ENCODE results near the gene GALNT10.
"Not testable (repeated sequence)": the region's sequence is repeated elsewhere in the genome, so short reads cannot be mapped to it uniquely, and the experiment has no call there.

GALNT10 gene, protein sequence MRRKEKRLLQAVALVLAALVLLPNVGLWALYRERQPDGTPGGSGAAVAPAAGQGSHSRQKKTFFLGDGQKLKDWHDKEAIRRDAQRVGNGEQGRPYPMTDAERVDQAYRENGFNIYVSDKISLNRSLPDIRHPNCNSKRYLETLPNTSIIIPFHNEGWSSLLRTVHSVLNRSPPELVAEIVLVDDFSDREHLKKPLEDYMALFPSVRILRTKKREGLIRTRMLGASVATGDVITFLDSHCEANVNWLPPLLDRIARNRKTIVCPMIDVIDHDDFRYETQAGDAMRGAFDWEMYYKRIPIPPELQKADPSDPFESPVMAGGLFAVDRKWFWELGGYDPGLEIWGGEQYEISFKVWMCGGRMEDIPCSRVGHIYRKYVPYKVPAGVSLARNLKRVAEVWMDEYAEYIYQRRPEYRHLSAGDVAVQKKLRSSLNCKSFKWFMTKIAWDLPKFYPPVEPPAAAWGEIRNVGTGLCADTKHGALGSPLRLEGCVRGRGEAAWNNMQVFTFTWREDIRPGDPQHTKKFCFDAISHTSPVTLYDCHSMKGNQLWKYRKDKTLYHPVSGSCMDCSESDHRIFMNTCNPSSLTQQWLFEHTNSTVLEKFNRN

DNA sequence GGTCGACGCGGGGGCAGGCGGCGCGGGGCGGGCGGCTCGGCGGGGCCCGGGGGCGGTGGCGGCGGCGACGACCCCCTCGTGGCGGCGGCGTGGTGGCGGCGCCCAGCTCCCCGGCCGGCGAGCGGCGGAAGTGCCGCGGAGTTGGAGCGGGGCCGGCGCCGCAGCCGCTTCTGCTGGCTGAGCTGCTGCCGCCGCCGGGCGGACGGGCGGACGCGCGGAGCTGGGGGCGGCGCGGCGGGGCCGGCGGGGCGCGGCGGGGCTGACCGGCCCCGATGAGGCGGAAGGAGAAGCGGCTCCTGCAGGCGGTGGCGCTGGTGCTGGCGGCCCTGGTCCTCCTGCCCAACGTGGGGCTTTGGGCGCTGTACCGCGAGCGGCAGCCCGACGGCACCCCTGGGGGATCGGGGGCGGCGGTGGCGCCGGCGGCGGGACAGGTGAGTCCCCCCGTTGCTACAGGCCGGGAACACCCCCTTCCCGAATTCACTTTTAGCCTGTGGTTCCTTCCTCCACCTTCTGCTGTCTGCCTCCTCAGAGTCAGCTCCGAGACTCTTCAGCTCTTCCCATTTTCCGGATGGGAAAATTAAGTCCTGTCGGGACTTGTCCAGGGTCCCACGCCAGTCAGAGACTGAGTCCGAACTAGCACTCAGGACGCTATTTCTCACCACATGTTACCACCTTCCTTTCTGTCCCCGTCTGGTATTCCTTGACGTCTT is at the start of gene GALNT10:
GALNT10 (plus strand) TSS at position 139 of the 710 bp plus-strand sequence; CDS start at position 273, 134 bp downstream.
- no peak for DNase-seq

DNA sequence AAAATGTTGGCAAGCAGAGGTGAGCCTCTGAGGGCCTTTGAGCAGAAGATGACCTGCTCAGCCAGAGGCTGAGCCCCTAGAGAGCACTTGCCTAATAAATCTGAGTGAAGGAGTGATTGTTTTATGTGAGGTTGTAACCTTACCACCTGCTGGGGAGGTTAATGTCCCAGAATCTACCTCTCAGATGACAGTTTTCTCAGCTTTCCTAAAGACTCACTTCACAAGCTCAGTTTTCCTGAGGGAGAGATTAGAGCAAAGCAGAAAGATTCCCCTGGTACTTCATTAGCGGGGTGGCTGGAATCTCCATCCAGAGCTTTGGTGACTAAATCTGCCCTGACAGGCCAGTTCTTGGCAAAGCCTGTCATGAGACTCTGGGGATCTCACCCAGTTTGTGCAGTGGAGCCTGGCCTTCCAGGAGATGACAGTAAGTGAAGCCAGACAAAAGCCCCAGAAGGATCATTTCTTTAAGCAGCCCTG is 48.8 kb upstream of the GALNT10 start:
- DNase-seq, result no peak

DNA sequence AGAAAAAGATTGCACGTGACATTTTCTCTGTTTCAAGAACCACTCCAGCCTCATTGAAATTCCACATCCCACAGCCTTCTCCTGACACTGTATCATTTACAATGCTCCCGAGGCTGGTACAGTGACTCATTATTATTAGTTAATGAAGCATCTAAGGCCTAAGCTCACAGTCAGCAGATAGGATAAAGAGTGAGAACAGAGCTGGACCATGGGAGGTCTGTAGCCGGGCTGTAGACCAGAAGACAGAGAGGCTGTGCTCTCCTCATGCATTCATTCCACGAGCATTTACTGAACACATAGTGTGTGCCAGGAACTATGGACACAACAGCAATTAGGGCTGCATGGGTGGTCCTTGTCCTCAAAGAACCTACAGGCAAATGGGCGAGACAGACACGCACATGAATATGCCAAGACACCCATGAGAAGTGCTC is 47.3 kb upstream of the GALNT10 start:
- no peak for DNase-seq

DNA sequence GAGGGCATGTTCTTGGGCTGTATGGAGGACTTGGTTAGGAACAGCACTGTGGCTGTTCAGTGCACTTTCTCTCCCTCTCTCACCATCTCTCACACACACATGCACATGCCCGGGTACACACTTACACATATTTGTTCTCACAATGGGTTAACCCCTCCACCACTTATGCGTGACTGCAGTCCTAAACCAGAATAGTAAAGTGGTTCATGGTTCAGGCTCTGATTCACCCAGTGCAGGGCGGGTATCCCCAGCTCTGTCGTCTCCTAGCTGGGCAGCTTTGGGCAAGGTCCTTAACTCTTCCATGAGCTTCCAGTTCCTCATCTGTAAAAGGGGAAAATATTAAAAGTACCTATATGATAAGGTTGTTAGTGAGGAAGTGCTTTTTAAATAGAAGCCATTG is 45.3 kb upstream of the GALNT10 start:
- no peak for DNase-seq

DNA sequence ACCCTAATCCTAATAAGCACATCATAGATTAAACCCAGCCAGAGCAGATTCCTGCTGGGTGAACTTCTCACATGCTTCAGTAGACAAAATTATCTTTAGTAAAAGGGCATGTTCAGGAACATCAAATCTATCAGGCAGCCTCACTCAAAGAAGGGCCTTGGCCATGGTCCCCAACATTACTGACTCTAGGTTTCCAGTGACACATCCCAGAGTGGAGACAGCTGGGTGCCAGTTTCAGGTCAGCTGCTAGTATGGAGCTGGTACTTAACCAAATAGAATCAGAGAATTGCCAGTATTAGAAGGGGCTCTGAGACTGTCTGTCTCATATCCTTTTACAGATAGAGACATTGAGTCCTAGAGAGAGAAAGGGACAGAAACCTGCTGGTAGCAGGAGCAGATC is 44.1 kb upstream of the GALNT10 start:
- DNase-seq, result no peak

DNA sequence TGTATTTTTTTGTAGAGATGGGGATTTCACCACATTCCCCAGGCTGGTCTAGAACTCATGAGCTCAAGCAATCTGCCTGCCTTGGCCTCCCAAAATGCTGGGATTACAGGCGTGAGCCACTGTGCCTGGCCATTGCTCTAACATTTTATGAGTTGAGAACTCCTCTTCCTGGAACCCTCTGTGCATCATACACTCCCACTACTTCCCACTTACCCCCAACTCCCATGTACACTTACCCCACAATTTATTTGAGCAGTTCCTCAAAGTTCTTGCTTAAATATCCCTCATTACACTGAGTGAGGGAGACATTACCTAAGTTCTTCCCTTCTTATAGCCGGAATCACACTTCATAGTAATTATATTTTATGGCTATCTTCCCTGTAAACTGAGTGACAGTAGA is 42.9 kb upstream of the GALNT10 start:
- DNase-seq, result no peak

DNA sequence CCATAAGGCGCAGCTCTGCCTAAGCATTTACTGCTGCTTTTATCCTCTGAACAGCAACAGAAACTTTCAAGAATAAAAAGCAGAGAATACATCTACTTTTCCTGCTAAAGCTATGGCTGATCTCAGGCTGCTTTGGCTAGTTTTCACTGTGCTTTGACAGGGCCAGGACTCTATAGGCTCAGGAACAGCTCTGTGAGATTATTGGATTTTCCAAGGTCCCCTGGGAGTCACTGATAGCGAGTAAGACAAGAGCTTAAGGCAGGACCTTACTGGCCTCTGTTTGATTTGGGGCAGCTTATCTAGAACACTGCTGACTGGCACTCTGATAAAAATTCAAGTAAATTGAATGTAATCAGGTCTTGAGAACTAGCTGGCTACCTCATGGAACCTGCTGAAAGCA is 40.1 kb upstream of the GALNT10 start:
- not testable (repeated sequence) for DNase-seq

DNA sequence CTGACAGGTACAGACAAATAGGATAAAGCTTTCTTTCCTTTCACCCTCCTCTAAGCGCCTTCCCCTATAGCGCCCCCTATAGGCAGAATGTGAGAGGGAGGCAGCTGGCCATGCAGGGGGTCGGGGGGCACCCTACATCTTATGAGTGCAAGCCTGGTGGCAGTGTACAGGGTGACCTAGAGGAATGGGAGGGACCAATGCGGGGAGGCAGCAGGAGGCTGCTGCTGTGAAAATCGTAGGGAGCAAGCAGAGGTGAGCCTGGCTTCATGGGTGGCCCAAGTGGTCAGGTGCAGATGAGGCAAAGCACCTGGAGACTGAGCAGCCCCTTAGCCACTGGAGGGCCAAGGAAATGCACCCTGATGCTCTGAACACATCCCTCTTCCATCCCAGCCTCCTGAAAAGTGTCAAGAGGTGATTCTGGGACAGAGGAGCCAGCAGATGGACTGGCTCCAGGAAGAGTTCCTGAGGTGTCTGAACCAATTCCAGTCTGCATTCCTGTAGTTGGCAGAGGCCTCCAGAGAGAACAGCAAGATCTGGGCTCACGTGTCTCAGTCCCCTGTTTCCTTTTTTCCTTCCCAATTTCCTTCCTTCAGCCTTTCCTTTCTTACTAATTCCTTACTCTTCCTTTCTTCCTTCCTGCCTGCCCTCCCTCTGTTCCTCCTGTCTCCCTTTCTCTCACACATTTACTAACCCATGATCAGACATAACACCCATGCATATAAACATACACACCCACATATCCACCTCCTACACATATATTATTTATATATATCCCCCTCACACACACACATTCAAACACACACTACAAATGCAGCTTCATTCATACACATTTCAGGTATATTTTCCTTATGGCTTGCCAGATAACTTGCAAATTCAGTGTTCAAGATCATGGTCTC is 32.8 kb upstream of the GALNT10 start:
- no peak for DNase-seq

DNA sequence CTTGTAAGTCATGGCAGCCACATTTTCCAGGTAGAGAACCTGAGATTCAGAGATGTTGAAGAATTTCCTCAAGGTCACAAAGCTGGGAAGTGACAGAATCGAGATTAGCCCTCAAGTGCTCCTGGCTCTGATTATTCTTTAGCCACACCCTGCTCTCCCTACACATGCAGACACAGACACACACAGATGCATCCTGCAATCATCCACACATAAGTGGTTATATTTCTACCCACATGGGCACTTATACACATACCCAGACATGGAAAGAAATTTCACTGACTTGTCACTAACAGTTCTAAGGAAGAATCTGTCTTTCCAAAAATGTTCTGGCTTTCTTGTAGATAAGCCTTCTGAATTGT is 32.2 kb upstream of the GALNT10 start:
- no peak for DNase-seq

DNA sequence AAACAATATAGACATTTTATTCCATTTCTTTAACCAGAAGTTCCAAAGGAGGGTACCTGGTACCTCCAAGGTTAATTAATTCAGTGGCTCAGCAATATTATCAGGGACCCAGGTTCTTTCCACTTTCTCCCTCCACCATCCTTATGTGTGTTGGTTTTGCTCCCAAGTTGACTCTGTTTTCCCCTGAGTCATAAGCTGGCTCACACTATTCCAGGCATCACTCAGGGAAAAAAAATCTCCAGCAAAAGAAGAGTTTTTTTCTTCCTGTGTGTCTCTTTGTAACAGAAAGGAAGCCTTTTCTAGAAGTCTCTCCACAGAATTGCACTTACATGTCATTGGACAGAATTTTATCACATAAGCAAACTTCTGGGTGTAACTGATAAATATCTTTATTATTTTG is 31.2 kb upstream of the GALNT10 start:
- no peak for DNase-seq

DNA sequence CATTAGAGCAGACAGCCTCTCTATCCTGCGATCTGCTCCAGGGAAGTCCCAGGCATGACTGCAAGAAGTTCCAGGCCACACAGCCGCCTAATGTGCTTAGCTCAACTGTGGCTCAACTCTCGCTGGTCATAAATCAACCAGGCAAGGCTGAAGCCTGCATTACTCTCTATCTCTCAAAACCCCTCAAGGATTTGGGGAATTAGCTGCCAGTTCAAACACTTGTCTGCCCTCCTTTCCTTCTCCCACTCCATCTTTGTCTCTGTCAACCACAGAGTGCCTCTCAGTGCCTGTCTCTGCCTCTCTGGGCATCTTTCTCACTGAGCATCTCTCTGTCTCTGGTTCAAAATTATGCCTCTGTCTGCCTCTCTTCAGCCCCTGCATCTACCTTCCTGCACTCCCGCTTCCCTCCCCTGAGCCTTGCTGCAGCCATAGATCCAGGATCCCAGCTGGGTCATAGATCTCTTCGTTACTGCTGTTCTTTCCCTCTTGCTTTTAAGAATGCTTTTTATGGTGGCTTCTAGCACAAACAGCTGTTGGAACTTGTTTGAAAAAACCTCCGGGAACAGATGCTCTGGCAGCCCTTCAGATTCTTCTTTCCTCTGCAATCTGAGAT is 27.9 kb upstream of the GALNT10 start:
- no peak for DNase-seq

DNA sequence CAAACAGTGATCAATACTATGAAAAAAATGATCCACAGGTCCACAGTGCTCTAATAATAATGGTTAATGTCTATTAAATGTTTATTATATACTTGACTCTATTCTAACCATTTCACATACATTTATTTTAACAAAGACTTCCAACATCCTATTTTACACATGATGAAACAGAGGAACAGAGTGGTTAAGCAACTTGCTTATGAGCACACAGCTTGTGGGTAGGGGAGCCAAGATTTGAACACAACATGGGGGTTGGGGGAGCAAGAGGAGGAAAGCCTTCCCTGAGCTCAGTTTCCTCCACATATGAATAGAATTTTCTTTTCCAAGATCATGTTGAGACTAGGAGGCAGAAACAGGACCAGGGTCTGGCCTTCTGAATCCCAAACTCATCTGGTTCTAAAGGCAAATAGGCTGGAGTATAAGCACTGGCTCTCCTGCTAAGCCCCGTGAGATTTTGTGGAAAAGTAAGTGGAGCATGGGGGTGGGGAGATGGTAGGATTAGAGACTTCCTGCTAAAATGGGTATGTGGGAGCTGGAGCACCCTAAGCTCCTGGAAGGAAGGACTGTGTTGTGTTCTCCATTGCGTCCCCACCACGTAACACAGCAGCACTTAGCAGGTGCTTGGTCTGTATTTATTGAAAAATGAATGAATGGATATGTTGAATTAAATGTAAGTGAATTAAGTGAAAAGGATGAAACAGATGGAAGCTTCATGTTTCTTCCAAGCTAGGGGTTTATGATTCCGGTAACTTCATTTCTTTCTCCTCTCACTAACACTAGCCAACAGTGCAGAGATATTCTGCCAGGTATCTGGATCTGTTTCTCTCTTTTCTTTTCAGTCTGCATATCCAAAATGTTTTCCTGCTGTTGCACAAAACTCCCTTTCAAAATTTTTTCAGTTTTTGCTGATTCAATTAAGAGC is 26.9 kb upstream of the GALNT10 start:
- DNase-seq, result no peak

DNA sequence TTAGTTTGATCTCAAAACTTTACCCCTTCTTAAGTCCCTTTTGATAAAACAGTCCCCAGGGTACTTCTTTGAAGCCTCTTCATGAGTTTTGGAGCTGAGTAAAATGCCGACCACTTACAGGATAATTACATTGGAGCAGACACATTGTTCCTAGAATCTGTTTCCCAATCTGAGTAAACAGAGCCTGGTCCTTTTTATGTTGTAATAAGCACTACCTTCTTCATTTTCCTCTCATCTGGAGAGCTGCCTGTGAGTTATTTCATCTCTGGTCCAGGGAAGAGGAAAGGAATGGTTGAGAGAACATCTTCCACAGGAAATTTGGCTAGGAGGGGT is 26.3 kb upstream of the GALNT10 start:
- DNase-seq, result no peak

DNA sequence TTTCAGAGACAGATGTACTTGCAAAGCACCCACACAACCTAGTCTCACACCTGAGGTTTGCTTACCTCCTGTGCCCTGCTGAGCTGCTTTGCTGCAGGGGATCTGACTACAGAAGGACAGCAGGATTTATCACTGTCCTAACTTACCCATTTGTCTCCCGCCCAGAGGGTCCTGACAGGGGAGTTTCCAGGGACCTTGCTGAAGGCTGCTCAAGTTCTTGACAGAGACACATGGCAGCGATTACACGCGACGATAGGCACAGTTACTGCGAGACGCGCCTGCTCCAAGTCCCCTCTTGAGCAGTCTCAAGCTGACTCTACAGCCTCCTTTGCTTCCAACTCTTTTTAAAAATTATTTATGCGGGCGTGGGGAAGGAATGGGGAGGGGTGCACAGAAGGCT is 24.6 kb upstream of the GALNT10 start:
- DNase-seq, result no peak

DNA sequence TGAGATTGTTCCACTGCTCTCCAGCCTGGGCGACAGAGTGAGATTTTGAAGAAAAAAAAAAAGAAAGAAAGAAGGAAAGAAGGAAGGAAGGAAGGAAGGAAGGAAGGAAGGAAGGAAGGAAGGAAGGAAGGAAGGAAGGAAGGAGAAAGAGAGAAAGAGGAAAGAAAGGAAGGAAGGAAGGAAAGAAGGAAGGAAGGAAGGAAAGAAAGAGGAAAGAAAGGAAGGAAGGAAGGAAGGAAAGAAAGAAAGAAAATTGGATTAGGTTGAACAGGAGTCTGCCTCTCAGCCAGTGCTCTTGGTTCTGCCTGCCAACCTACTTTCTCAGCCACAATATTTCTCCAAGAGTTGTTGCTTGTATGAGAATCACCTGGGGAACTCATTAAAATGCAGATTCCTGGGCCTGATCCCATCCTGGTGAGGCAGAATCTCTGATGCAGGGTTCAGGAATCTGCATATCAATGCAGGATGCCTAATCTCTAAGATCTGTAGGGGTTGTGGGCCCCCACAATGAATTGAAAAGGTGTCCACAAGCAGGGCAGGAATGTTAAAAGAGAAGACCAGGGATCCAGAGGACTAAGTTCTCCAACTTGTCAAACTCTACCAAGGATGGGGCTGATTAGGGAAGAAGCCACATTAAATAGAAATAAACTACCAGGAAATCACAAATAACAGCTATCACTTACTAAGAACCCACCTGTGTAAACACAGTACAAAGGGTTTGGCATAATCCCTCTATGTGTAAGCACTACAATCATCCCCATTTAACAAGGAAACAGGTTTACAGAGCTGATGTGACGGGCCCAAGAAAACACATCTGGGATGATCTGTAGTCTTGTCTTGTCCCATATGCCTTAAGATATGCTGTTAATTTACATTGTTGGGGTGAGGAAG is 23.4 kb upstream of the GALNT10 start:
- no peak for DNase-seq

DNA sequence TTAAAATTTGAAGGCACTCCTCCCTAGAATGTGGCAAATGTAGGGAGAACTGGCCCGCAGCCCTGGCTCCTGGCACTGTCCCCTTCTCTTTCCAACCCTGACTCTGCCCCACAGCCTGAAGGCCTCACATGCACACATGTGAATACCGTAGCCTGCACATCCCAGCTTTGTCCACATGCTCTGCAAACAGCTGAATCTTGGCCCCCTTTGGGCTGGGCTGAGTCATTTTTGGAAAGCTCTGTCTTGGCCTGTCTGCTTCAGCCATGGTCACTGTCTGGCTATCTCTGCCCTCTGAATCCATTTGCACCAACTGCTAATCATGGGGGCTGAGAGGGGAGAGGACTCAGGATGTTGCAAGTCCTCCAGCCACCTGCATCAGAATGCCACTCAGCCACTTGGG is 22.1 kb upstream of the GALNT10 start:
- DNase-seq, result no peak

DNA sequence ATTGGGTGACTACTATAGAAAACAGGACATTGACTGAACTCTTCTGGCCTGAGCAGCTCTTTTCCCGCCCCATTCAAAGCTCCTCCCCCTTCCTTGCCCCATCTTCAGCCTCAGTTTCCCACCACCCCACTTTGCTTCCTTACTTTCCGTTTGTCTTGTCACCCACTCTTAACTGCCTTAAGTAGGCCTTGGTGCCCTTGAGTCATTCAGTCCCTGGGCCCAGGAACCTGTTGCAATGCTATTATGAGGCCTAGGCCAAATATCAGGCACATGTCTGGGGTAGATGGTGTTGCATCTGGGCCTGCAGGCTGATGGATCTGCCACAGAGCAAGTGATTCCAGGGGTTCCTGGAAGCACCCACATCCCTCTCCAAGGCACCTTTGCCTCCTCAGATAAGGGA is 17.7 kb upstream of the GALNT10 start:
- no peak for DNase-seq

DNA sequence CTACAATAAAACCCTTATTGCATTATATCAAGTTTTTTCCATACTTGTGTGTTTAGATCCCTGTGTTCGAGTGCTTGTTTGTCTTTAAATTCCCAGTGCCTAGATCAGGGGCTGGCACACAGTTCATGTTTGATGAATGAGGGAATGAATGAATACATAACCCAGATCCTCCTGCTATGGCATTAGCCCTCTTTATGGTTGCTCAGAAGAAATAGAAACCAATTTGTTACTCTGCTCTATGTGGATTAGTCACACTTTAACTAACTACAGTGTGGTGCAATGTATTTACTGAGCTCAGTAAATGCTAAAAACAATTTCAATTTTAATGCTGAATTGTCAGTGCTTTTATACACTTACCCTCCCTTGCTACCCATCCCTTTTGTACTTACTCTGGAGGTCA is 16.4 kb upstream of the GALNT10 start:
- no peak for DNase-seq

DNA sequence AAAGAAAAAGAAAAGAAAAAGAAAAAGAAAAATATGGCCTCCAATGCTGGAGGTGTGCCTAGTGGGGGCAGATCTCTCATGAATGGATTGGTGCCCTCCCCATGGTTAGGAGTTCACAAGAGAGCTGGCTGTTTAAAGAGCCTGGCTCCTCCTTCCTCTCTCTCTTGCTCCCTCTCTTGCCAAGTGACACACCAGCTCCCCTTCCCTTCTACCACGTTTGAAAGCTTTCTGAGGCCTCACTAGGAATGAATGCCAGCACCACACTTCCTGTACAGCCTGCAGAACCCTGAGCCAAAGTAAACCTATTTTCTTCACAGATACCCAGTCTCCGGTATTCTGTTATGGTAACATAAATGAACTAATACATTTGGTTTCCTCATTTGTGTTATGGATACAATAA is 14.4 kb upstream of the GALNT10 start:
- no peak for DNase-seq

DNA sequence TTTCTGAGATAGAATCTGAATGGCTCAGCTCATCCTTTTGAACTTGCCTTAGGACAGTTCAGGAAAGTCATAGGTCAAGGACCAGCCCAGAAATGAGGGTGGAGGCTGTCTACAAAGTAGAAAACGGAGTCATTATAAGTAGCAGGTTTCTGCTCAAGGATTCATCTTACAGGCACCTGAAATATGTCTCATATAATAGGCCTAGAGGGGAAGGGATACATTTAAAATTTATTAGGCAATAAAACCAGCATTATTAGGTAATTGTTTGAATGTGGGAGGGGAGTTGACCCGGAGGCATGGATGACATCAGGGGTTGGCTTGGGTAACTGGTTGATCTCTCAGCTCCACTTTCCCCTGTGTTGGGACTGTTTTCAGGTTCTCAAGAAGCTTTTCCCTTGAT is 11.9 kb upstream of the GALNT10 start:
- no peak for DNase-seq

All from activated CD8-positive, alpha-beta memory T cell treated with anti-CD3 and anti-CD28 coated beads, Interleukin-2, amount 50 U/mL, for 48 hours (primary cell).